Uterus (tissue), 2 donors: ENCODE results near the gene NACA.

Experiments used
- POLR2A ChIP-seq, 2 donors: fragments of 450-650 bp; IDR thresholded peaks; one replicate each; pipeline ENCODE4 v1.6.1; 2016; ENCODE audit warnings: antibody characterized with exemption in 2 of 2, mild to moderate bottlenecking in 1 of 2, moderate library complexity in 1 of 2
- TF ChIP-seq, protein P1 (sequence below), 4 experiments: fragments of 200-600 bp in 2 of 4; fragments of 450-650 bp in 2 of 4; sonication (generic) in 2 of 4; IDR thresholded peaks; one replicate each; pipeline ENCODE4 v1.5.1; 2016 to 2019; ENCODE audit warnings: antibody characterized with exemption in 4 of 4, mild to moderate bottlenecking in 2 of 4, moderate library complexity in 1 of 4

DNA sequence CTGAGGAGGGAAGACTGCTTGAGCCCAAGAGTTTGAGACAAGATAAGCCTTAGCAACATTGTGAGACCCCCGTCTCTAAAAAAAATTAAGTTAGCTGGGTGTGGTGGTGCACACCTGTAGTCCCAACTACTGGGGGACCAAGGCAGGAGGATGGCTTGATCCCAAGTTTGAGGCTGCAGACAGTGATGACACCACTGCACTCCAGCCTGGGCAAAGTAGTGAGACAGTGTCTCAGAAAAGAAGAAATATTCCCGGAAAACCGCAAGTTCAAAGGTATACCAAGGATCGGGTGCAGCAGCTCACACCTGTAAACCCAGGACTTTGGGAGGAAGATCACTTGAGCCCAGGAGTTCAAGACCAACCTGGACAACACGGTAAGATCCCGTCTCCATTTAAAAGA lies 42.8 kb downstream of the NACA start:
- TF ChIP-seq, protein P1, sequence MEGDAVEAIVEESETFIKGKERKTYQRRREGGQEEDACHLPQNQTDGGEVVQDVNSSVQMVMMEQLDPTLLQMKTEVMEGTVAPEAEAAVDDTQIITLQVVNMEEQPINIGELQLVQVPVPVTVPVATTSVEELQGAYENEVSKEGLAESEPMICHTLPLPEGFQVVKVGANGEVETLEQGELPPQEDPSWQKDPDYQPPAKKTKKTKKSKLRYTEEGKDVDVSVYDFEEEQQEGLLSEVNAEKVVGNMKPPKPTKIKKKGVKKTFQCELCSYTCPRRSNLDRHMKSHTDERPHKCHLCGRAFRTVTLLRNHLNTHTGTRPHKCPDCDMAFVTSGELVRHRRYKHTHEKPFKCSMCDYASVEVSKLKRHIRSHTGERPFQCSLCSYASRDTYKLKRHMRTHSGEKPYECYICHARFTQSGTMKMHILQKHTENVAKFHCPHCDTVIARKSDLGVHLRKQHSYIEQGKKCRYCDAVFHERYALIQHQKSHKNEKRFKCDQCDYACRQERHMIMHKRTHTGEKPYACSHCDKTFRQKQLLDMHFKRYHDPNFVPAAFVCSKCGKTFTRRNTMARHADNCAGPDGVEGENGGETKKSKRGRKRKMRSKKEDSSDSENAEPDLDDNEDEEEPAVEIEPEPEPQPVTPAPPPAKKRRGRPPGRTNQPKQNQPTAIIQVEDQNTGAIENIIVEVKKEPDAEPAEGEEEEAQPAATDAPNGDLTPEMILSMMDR (IDR thresholded peaks at IDR 0.05) = no peak
- no peak for TF ChIP-seq POLR2A (IDR thresholded peaks at IDR 0.05)
